Measurements from ENCODE around the gene SQSTM1.

DNA sequence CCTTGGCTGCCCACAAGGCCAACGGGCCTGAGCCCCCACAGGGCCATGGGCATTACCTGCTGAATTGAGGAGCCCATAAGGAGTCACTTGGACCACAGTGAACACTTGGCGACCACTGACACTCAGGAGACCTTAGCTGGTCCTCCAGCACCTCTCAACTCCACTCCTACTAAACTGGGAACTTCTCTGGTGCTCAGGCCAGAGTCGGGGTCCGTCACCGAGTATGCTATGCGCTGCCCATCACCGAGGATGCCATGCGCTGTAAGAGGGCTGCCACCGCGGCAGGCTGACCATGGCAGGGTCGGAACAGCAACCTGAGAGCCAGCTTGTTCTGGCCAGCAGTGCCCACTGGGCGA is 600 bp upstream of the SQSTM1 start:
- TF ChIP-seq, protein P1, sequence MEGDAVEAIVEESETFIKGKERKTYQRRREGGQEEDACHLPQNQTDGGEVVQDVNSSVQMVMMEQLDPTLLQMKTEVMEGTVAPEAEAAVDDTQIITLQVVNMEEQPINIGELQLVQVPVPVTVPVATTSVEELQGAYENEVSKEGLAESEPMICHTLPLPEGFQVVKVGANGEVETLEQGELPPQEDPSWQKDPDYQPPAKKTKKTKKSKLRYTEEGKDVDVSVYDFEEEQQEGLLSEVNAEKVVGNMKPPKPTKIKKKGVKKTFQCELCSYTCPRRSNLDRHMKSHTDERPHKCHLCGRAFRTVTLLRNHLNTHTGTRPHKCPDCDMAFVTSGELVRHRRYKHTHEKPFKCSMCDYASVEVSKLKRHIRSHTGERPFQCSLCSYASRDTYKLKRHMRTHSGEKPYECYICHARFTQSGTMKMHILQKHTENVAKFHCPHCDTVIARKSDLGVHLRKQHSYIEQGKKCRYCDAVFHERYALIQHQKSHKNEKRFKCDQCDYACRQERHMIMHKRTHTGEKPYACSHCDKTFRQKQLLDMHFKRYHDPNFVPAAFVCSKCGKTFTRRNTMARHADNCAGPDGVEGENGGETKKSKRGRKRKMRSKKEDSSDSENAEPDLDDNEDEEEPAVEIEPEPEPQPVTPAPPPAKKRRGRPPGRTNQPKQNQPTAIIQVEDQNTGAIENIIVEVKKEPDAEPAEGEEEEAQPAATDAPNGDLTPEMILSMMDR (IDR thresholded peaks at IDR 0.05; ENCODE audit: control extremely low read depth in 1 of 3, insufficient read depth in 1 of 3, low read depth in 1 of 3, low read length in 3 of 3): no peak
- TF ChIP-seq BRCA1 (IDR thresholded peaks at IDR 0.05; ENCODE audit: low read depth, low read length) (no peak), POLR2AphosphoS5 (IDR thresholded peaks at IDR 0.05; ENCODE audit: low read depth, low read length) (no peak), CHD2 (IDR thresholded peaks at IDR 0.05; ENCODE audit: low read length) (no peak), EP300 (IDR thresholded peaks at IDR 0.05; ENCODE audit: borderline replicate concordance in 1 of 2, low read depth in 2 of 2, low read length in 2 of 2) (no peak), CHD1 (IDR thresholded peaks at IDR 0.05; ENCODE audit: low read depth, low read length) (no peak), EZH2 (IDR thresholded peaks at IDR 0.05; ENCODE audit: low read depth, low read length, severe bottlenecking) (no peak)

Measured in H1 (cell line).